ENCODE data around the gene TMEFF2. TPM values are rescaled to one million over a fixed set of nuclear protein-coding genes. Genes with fewer than 3 reads are reported as not detected.

TMEFF2 gene
- total and polyA plus RNA-seq, 2 of the 8 experiments (the other 6 are each of a cell fraction or from before 2014, with no cell fraction given), result 0.91 to 3.7 TPM

GRCh38 chr2:191994749-191995148 is 200.0 kb downstream of the TMEFF2 start (continued):
- no peak for TF ChIP-seq POLR2AphosphoS5 (IDR thresholded peaks at IDR 0.05; ENCODE audit: low read depth, low read length)
- TF ChIP-seq TEAD4 (IDR thresholded peaks at IDR 0.05; ENCODE audit: low read depth, low read length), result no peak
- no peak for TF ChIP-seq CHD1 (IDR thresholded peaks at IDR 0.05; ENCODE audit: low read depth, low read length)

All from H1 (cell line).